ENCODE results near the gene NR0B2.

GRCh38 chr1:26887125-26887524 is 26.6 kb downstream of the NR0B2 start:
- TF ChIP-seq CTCF (IDR thresholded peaks at IDR 0.05) (peak; percentile 37), JUNB (IDR thresholded peaks at IDR 0.05) (no peak), POLR2A (IDR thresholded peaks at IDR 0.05; ENCODE audit: low read length) (no peak), EP300 (IDR thresholded peaks at IDR 0.05) (no peak)

Data from A549 (cell line).